Measurements from ENCODE around the gene MYH11. TPM values are rescaled to one million over a fixed set of nuclear protein-coding genes. Genes with fewer than 3 reads are reported as not detected.

The MYH11 gene
- total RNA-seq, 1 experiment from 2014 or later: not detected

DNA sequence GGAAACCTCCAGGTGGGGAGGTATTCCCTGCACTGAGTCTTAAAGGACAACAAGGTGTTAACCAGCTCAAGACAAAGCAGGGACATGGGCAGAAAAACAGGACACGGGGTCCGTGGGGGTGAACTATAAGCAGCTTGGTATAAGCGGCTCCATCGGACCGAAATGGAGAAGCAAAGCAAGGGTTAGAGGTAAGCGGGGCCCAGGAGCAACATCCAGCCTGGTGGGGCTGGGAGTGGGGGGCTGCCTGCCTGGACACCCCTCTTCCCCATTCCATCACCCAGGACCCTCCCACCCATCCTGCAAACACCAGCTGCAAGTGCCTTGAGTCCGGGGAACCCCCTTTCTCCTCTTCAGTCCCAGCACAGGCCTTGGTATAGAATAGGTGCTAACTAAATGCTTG is 29.5 kb downstream of the MYH11 start:
- CTCF ChIA-PET: no interaction called here
- POLR2A ChIA-PET: no interaction called here
- no peaks in the 10 kb centered on the region for H3K4me1 ChIP-seq
- H3K27me3 ChIP-seq (replicated peaks; ENCODE audit: control insufficient read depth, insufficient read depth, low read length): no peaks in the 10 kb centered on the region
- H3K4me1 Mint-ChIP-seq (ENCODE audit: low read depth, unreplicated experiment): no peaks in the 10 kb centered on the region
- H3K27me3 Mint-ChIP-seq (ENCODE audit: insufficient read depth, unreplicated experiment): peaks cover 3% of the 10 kb centered on the region
- no peaks in the 10 kb centered on the region for H3K36me3 Mint-ChIP-seq (ENCODE audit: insufficient read depth, unreplicated experiment)
- no TSS peak for BruUV-seq (replicated peaks)
- no peaks in the 10 kb centered on the region for H3K36me3 ChIP-seq (ENCODE audit: control insufficient read depth, insufficient read depth, low read length)
- no peaks in the 10 kb centered on the region for H3K9me3 Mint-ChIP-seq (ENCODE audit: unreplicated experiment)
- no peak overlapping the region for H3K4me3 ChIP-seq (ENCODE audit: low read depth, low read length)
- DNase-seq: no peak
- H3K27ac Mint-ChIP-seq (ENCODE audit: unreplicated experiment): no peak overlapping the region
- no peaks in the 10 kb centered on the region for H3K9me3 ChIP-seq
- no peak overlapping the region for H3K4me3 Mint-ChIP-seq (ENCODE audit: unreplicated experiment)
- TF ChIP-seq, protein P1, sequence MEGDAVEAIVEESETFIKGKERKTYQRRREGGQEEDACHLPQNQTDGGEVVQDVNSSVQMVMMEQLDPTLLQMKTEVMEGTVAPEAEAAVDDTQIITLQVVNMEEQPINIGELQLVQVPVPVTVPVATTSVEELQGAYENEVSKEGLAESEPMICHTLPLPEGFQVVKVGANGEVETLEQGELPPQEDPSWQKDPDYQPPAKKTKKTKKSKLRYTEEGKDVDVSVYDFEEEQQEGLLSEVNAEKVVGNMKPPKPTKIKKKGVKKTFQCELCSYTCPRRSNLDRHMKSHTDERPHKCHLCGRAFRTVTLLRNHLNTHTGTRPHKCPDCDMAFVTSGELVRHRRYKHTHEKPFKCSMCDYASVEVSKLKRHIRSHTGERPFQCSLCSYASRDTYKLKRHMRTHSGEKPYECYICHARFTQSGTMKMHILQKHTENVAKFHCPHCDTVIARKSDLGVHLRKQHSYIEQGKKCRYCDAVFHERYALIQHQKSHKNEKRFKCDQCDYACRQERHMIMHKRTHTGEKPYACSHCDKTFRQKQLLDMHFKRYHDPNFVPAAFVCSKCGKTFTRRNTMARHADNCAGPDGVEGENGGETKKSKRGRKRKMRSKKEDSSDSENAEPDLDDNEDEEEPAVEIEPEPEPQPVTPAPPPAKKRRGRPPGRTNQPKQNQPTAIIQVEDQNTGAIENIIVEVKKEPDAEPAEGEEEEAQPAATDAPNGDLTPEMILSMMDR (IDR thresholded peaks at IDR 0.05; ENCODE audit: insufficient read depth in 1 of 2, low read depth in 1 of 2, low read length in 1 of 2, severe bottlenecking in 1 of 2, unreplicated experiment in 1 of 2): no peak
- intact Hi-C loops (cut with micrococcal nuclease; ENCODE audit: unreplicated experiment): no loop called here

DNA sequence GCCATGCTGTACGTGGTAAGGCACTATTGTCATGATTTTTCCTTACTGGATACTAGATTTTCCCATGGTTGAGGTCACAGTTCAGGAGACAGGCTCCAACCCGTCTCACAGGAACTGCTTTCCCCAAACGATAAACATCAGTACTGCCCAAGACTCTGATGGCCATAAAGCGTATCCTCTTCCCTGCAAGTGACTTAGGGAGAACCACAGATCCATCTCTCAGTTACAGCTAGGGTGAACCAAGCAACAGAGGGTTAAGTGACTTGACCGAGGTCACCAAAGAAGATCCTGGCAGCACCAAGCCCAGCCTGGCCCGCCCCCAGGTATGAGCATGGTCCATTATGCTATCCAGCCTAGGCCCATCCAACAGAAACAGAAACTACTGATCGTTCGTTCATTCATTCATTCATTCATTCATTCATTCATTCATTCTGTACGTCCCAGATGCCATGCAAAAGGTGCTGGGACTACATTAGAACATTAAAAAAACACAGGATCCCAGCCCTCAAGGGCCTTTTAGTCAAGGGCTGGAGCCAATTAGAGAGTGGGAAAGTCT is 31.0 kb downstream of the MYH11 start:
- BruUV-seq (replicated peaks): no TSS peak
- Histone ChIP-seq H3K4me3 (ENCODE audit: low read depth, low read length) (no peak overlapping the region), H3K27me3 (replicated peaks; ENCODE audit: control insufficient read depth, insufficient read depth, low read length) (no peaks in the 10 kb centered on the region), H3K4me1 (no peaks in the 10 kb centered on the region), H3K9me3 (no peaks in the 10 kb centered on the region), H3K36me3 (ENCODE audit: control insufficient read depth, insufficient read depth, low read length) (no peaks in the 10 kb centered on the region)
- H3K9me3 Mint-ChIP-seq (ENCODE audit: unreplicated experiment): no peaks in the 10 kb centered on the region
- ChIA-PET CTCF (interaction anchor here (0.6 to 1.0 kb wide), 2 partner anchors 49 to 101 kb away, joined by 3 read pairs; no protein-coding TSS in a partner anchor), POLR2A (no interaction called here)
- H3K36me3 Mint-ChIP-seq (ENCODE audit: insufficient read depth, unreplicated experiment): no peaks in the 10 kb centered on the region
- no peak for DNase-seq
- H3K27ac Mint-ChIP-seq (ENCODE audit: unreplicated experiment): no peak overlapping the region
- no peaks in the 10 kb centered on the region for H3K4me1 Mint-ChIP-seq (ENCODE audit: low read depth, unreplicated experiment)
- H3K27me3 Mint-ChIP-seq (ENCODE audit: insufficient read depth, unreplicated experiment): peaks cover 3% of the 10 kb centered on the region
- TF ChIP-seq, protein P1 (IDR thresholded peaks at IDR 0.05; ENCODE audit: insufficient read depth in 1 of 2, low read depth in 1 of 2, low read length in 1 of 2, severe bottlenecking in 1 of 2, unreplicated experiment in 1 of 2): no peak
- H3K4me3 Mint-ChIP-seq (ENCODE audit: unreplicated experiment): no peak overlapping the region
- intact Hi-C loops (cut with micrococcal nuclease; ENCODE audit: unreplicated experiment): no loop called here

DNA sequence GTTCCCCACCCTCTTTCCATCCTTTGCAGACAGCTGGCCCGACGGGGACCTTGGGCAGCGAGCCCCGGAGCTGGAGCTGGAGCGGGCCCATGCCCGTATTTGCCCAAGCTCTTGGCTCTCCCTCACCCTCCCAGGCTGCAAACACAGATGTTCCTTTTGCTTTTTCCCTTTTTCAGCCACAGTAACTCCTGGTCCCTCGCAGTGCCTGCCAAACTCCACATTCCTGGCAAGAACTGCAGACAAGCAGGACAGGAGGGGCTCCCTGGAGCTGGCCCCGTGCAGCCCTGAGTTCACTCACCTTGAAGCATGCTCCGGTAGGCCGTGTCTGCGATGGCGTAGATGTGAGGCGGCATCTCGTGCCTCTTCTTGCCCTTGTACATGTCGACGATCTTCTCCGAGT is 33.9 kb downstream of the MYH11 start:
- Histone ChIP-seq H3K36me3 (ENCODE audit: control insufficient read depth, insufficient read depth, low read length) (no peaks in the 10 kb centered on the region), H3K4me3 (ENCODE audit: low read depth, low read length) (no peak overlapping the region), H3K4me1 (no peaks in the 10 kb centered on the region), H3K9me3 (no peaks in the 10 kb centered on the region), H3K27me3 (replicated peaks; ENCODE audit: control insufficient read depth, insufficient read depth, low read length) (no peaks in the 10 kb centered on the region)
- CTCF ChIA-PET: interaction anchor here (2.6 kb wide), 1 partner anchor 45 kb away, joined by 53 read pairs; no protein-coding TSS in a partner anchor
- H3K36me3 Mint-ChIP-seq (ENCODE audit: insufficient read depth, unreplicated experiment): no peaks in the 10 kb centered on the region
- H3K27ac Mint-ChIP-seq (ENCODE audit: unreplicated experiment): no peak overlapping the region
- no peaks in the 10 kb centered on the region for H3K9me3 Mint-ChIP-seq (ENCODE audit: unreplicated experiment)
- intact Hi-C loops (cut with micrococcal nuclease; ENCODE audit: unreplicated experiment): loop anchor here (1.0 kb wide), 2 partner anchors 45 to 57 kb away; no protein-coding TSS in a partner anchor
- peaks cover 3% of the 10 kb centered on the region for H3K27me3 Mint-ChIP-seq (ENCODE audit: insufficient read depth, unreplicated experiment)
- H3K4me3 Mint-ChIP-seq (ENCODE audit: unreplicated experiment): no peak overlapping the region
- POLR2A ChIA-PET: no interaction called here
- no peaks in the 10 kb centered on the region for H3K4me1 Mint-ChIP-seq (ENCODE audit: low read depth, unreplicated experiment)
- no TSS peak for BruUV-seq (replicated peaks)
- TF ChIP-seq, protein P1 (IDR thresholded peaks at IDR 0.05; ENCODE audit: insufficient read depth in 1 of 2, low read depth in 1 of 2, low read length in 1 of 2, severe bottlenecking in 1 of 2, unreplicated experiment in 1 of 2): no peak
- no peak for DNase-seq

All from Caco-2 (cell line).